Activated CD4-positive, alpha-beta T cell treated with anti-CD3 and anti-CD28 coated beads, Interleukin-2, amount 10 ng/mL, durations not matched to agents 24 days and 14 days (primary cell): Measurements from ENCODE around the gene CNMD. TPM values are rescaled to one million over a fixed set of nuclear protein-coding genes. Genes with fewer than 3 reads are reported as not detected.

Experiments used
- DNase-seq: peaks from one replicate; pipeline ENCODE4 v3.0.0; 2022
- H3K27ac Mint-ChIP-seq: one replicate; pipeline ENCODE4 v1.8.0; 2022; ENCODE audit warnings: mild to moderate bottlenecking, mixed read lengths
- H3K27me3 Mint-ChIP-seq: one replicate; pipeline ENCODE4 v1.8.0; 2022; ENCODE audit warnings: mixed read lengths
- H3K36me3 Mint-ChIP-seq: one replicate; pipeline ENCODE4 v1.8.0; 2022; ENCODE audit warnings: low read depth, mild to moderate bottlenecking, mixed read lengths
- H3K4me1 Mint-ChIP-seq: one replicate; pipeline ENCODE4 v1.8.0; 2021; ENCODE audit warnings: mixed read lengths
- H3K4me3 Mint-ChIP-seq: one replicate; pipeline ENCODE4 v1.8.0; 2022; ENCODE audit warnings: mild to moderate bottlenecking, moderate library complexity, mixed read lengths
- H3K9me3 Mint-ChIP-seq: one replicate; pipeline ENCODE4 v1.8.0; 2021; ENCODE audit warnings: mixed read lengths
- intact Hi-C: fragments of 100-400 bp; cut with micrococcal nuclease; formaldehyde crosslinking; loops from one replicate; pipeline ENCODE4 v1.15.1; 2023
- total RNA-seq: library from RNA; stranded (reverse); gene quantifications from 2 replicates; pipeline ENCODE4 v1.2.3, GENCODE V29; 2022

CNMD gene
- total RNA-seq, 1 donor from 2014 or later, result not detected

GRCh38 chr13:52767949-52768516 is 28.4 kb upstream of the CNMD start:
- Mint-ChIP-seq H3K4me3 (no peak overlapping the region), H3K27ac (no peak overlapping the region), H3K36me3 (no peaks in the 10 kb centered on the region), H3K4me1 (no peaks in the 10 kb centered on the region), H3K9me3 (no peaks in the 10 kb centered on the region), H3K27me3 (no peaks in the 10 kb centered on the region)
- DNase-seq, result no peak
- intact Hi-C loops, result no loop called here

GRCh38 chr13:52765611-52766390 is 26.2 kb upstream of the CNMD start:
- Mint-ChIP-seq H3K9me3 (no peaks in the 10 kb centered on the region), H3K4me3 (no peak overlapping the region), H3K4me1 (no peaks in the 10 kb centered on the region), H3K36me3 (no peaks in the 10 kb centered on the region), H3K27ac (no peak overlapping the region), H3K27me3 (peaks cover under 1% of the 10 kb centered on the region)
- intact Hi-C loops, result no loop called here
- DNase-seq, result no peak

GRCh38 chr13:52760077-52760476 is 20.5 kb upstream of the CNMD start:
- Mint-ChIP-seq H3K9me3 (no peaks in the 10 kb centered on the region), H3K4me3 (no peak overlapping the region), H3K4me1 (no peaks in the 10 kb centered on the region), H3K36me3 (no peaks in the 10 kb centered on the region), H3K27ac (no peak overlapping the region), H3K27me3 (peaks cover 7% of the 10 kb centered on the region)
- no peak for DNase-seq
- intact Hi-C loops, result no loop called here

GRCh38 chr13:52758114-52758513 is 18.5 kb upstream of the CNMD start:
- H3K27me3 Mint-ChIP-seq, result peaks cover 7% of the 10 kb centered on the region
- H3K27ac Mint-ChIP-seq, result no peak overlapping the region
- H3K4me1 Mint-ChIP-seq, result no peaks in the 10 kb centered on the region
- intact Hi-C loops, result no loop called here
- no peaks in the 10 kb centered on the region for H3K36me3 Mint-ChIP-seq
- no peak overlapping the region for H3K4me3 Mint-ChIP-seq
- no peaks in the 10 kb centered on the region for H3K9me3 Mint-ChIP-seq
- no peak for DNase-seq

GRCh38 chr13:52751196-52751595 is 11.6 kb upstream of the CNMD start:
- H3K36me3 Mint-ChIP-seq, result no peaks in the 10 kb centered on the region
- no peak overlapping the region for H3K27ac Mint-ChIP-seq
- DNase-seq, result no peak
- H3K27me3 Mint-ChIP-seq, result no peaks in the 10 kb centered on the region
- H3K4me1 Mint-ChIP-seq, result no peaks in the 10 kb centered on the region
- no peaks in the 10 kb centered on the region for H3K9me3 Mint-ChIP-seq
- intact Hi-C loops, result no loop called here
- H3K4me3 Mint-ChIP-seq, result no peak overlapping the region

- Mint-ChIP-seq H3K36me3 (no peaks in the 10 kb centered on the region), H3K27ac (no peak overlapping the region), H3K4me1 (no peaks in the 10 kb centered on the region), H3K9me3 (no peaks in the 10 kb centered on the region), H3K4me3 (no peak overlapping the region), H3K27me3 (peaks cover under 1% of the 10 kb centered on the region)
- intact Hi-C loops, result no loop called here
- DNase-seq, result no peak
Measured at GRCh38 chr13:52750713-52751112, 11.1 kb upstream of the CNMD start.

- intact Hi-C loops, result no loop called here
- Mint-ChIP-seq H3K27me3 (peaks cover 6% of the 10 kb centered on the region), H3K4me3 (no peak overlapping the region), H3K9me3 (no peaks in the 10 kb centered on the region), H3K36me3 (no peaks in the 10 kb centered on the region), H3K4me1 (no peaks in the 10 kb centered on the region), H3K27ac (no peak overlapping the region)
- no peak for DNase-seq
Measured at GRCh38 chr13:52749419-52749818, 9.8 kb upstream of the CNMD start.

GRCh38 chr13:52746141-52746540 is 6.5 kb upstream of the CNMD start:
- Mint-ChIP-seq H3K9me3 (no peaks in the 10 kb centered on the region), H3K4me3 (no peak overlapping the region), H3K36me3 (no peaks in the 10 kb centered on the region), H3K27me3 (peaks cover 23% of the 10 kb centered on the region), H3K27ac (no peak overlapping the region), H3K4me1 (no peaks in the 10 kb centered on the region)
- DNase-seq, result no peak
- intact Hi-C loops, result no loop called here

GRCh38 chr13:52744842-52745375 is 5.3 kb upstream of the CNMD start:
- Mint-ChIP-seq H3K4me1 (no peaks in the 10 kb centered on the region), H3K27ac (no peak overlapping the region), H3K27me3 (peaks cover 34% of the 10 kb centered on the region), H3K36me3 (no peaks in the 10 kb centered on the region), H3K9me3 (no peaks in the 10 kb centered on the region), H3K4me3 (no peak overlapping the region)
- DNase-seq, result no peak
- intact Hi-C loops, result no loop called here

- DNase-seq, result no peak
- intact Hi-C loops, result no loop called here
- Mint-ChIP-seq H3K4me3 (no peak overlapping the region), H3K27ac (no peak overlapping the region), H3K27me3 (peaks cover 39% of the 10 kb centered on the region), H3K9me3 (no peaks in the 10 kb centered on the region), H3K36me3 (no peaks in the 10 kb centered on the region), H3K4me1 (peaks cover 2% of the 10 kb centered on the region)
Measured at GRCh38 chr13:52743988-52744387, 4.4 kb upstream of the CNMD start.

GRCh38 chr13:52743569-52743968 is 3.9 kb upstream of the CNMD start:
- peaks cover 40% of the 10 kb centered on the region for H3K27me3 Mint-ChIP-seq
- H3K9me3 Mint-ChIP-seq, result no peaks in the 10 kb centered on the region
- H3K4me3 Mint-ChIP-seq, result no peak overlapping the region
- peaks cover 2% of the 10 kb centered on the region for H3K4me1 Mint-ChIP-seq
- no peak overlapping the region for H3K27ac Mint-ChIP-seq
- intact Hi-C loops, result no loop called here
- no peak for DNase-seq
- H3K36me3 Mint-ChIP-seq, result no peaks in the 10 kb centered on the region

GRCh38 chr13:52738719-52739467 is 727 bp downstream of the CNMD start:
- no peak overlapping the region for H3K27ac Mint-ChIP-seq
- DNase-seq, result peak; percentile 59
- H3K9me3 Mint-ChIP-seq, result no peaks in the 10 kb centered on the region
- H3K27me3 Mint-ChIP-seq, result peaks cover 47% of the 10 kb centered on the region
- intact Hi-C loops, result loop anchor here (5.0 kb wide), 1 partner anchor 113 kb away; no protein-coding TSS in a partner anchor
- H3K36me3 Mint-ChIP-seq, result no peaks in the 10 kb centered on the region
- H3K4me3 Mint-ChIP-seq, result peak overlapping the region; percentile 38
- peaks cover 2% of the 10 kb centered on the region for H3K4me1 Mint-ChIP-seq

GRCh38 chr13:52737965-52738364 is 1.7 kb downstream of the CNMD start:
- Mint-ChIP-seq H3K36me3 (no peaks in the 10 kb centered on the region), H3K4me1 (peaks cover 2% of the 10 kb centered on the region), H3K27ac (no peak overlapping the region), H3K4me3 (no peak overlapping the region), H3K9me3 (no peaks in the 10 kb centered on the region), H3K27me3 (peaks cover 43% of the 10 kb centered on the region)
- DNase-seq, result no peak
- intact Hi-C loops, result loop anchor here (5.0 kb wide), 1 partner anchor 114 kb away; no protein-coding TSS in a partner anchor

- intact Hi-C loops, result loop anchor here (5.0 kb wide), 1 partner anchor 115 kb away; no protein-coding TSS in a partner anchor
- Mint-ChIP-seq H3K4me3 (no peak overlapping the region), H3K36me3 (no peaks in the 10 kb centered on the region), H3K27ac (no peak overlapping the region), H3K9me3 (no peaks in the 10 kb centered on the region), H3K4me1 (peaks cover 2% of the 10 kb centered on the region), H3K27me3 (peaks cover 39% of the 10 kb centered on the region)
- DNase-seq, result no peak
Measured at GRCh38 chr13:52737451-52737850, 2.2 kb downstream of the CNMD start.
